Measurements from ENCODE around the gene RIC1. TPM values are rescaled to one million over a fixed set of nuclear protein-coding genes. Genes with fewer than 3 reads are reported as not detected.

The RIC1 gene
- total and polyA plus RNA-seq, 2 of the 8 experiments (the other 6 are each of a cell fraction or from before 2014, with no cell fraction given) = 10.7 to 24.5 TPM

GRCh38 chr9:5631026-5631425 lies 2.1 kb downstream of the RIC1 start:
- no peaks in the 10 kb centered on the region for H3K27me3 ChIP-seq (replicated peaks in 1 of 4; ENCODE audit: control insufficient read depth in 3 of 4, extremely low read depth in 1 of 4, insufficient read depth in 3 of 4, low read length in 3 of 4)
- no peak overlapping the region for H3K9ac ChIP-seq (replicated peaks in 1 of 4; ENCODE audit: extremely low read depth in 1 of 4, low read depth in 3 of 4, low read length in 3 of 4)
- H3K4ac ChIP-seq (replicated peaks; ENCODE audit: insufficient read length, low read depth, low read length) = no peak overlapping the region
- peaks cover 5% of the 10 kb centered on the region; the same call in 1 of the 2 replicates for H3K79me1 ChIP-seq (ENCODE audit: low read depth, low read length)
- H3K14ac ChIP-seq (ENCODE audit: insufficient read length) = no peak overlapping the region
- no peak overlapping the region for H2AFZ ChIP-seq (ENCODE audit: low read length)
- H3K4me1 ChIP-seq (replicated peaks in 1 of 4; ENCODE audit: control insufficient read depth in 3 of 4, insufficient read depth in 4 of 4, low read length in 3 of 4) = peaks cover 0 to 8% (median 3%) of the 10 kb centered on the region in 4 experiments; a peak in 2 of 7 replicates
- no peak overlapping the region for H4K5ac ChIP-seq (ENCODE audit: insufficient read length, low read depth, low read length)
- ChIA-PET POLR2A (ENCODE audit: partially characterized antibody) (no interaction called here), CTCF (ENCODE audit: partially characterized antibody) (no interaction called here)
- no peak overlapping the region for H2BK12ac ChIP-seq (ENCODE audit: low read depth, low read length)
- no peak overlapping the region for H3K18ac ChIP-seq (ENCODE audit: extremely low read depth, low read length)
- no peak overlapping the region for H2BK20ac ChIP-seq (ENCODE audit: low read length)
- H3K56ac ChIP-seq (replicated peaks; ENCODE audit: insufficient read length, low read depth, low read length) = no peak overlapping the region
- peaks cover 3 to 4% of the 10 kb centered on the region in 2 experiments for H4K20me1 ChIP-seq (replicated peaks in 1 of 2; ENCODE audit: control insufficient read depth in 1 of 2, insufficient read depth in 2 of 2, low read length in 2 of 2)
- H4K8ac ChIP-seq (ENCODE audit: extremely low read depth, insufficient read depth, low read length) = no peak overlapping the region
- no peaks in the 10 kb centered on the region for H3K36me3 ChIP-seq (ENCODE audit: control insufficient read depth in 2 of 4, insufficient read depth in 4 of 4, low read length in 3 of 4)
- H2BK120ac ChIP-seq (replicated peaks; ENCODE audit: low read depth, low read length) = no peak overlapping the region
- 18% methylated on average over 1 of the region's 1 CpG; no CpG with 5 or more reads in 1 of the 2 experiments for WGBS, 2 experiments (ENCODE audit: extremely low coverage in 1 of 2, insufficient coverage in 1 of 2, insufficient read length in 1 of 2, insufficient replicate concordance in 2 of 2, low coverage in 1 of 2, low lambda C conversion rate in 2 of 2, missing lambda C conversion rate in 1 of 2)
- H3K27ac ChIP-seq (ENCODE audit: low read depth, low read length) = no peak overlapping the region
- DNase-seq (ENCODE audit: low read depth in 1 of 2, low spot score in 2 of 2) = no peak
- no peak overlapping the region for H4K91ac ChIP-seq (replicated peaks; ENCODE audit: insufficient read length, low read length)
- no peak overlapping the region for H2BK15ac ChIP-seq (ENCODE audit: low read length)
- no peak overlapping the region for H2BK5ac ChIP-seq (ENCODE audit: low read depth, low read length)
- H3K23ac ChIP-seq (ENCODE audit: insufficient read length) = no peak overlapping the region
- peaks cover 7% of the 10 kb centered on the region; the same call in 1 of the 2 replicates for H3K23me2 ChIP-seq (ENCODE audit: low read depth, low read length)
- peaks cover 0 to 62% of the 10 kb centered on the region in 2 experiments; a peak in 3 of 4 replicates for H3K79me2 ChIP-seq (ENCODE audit: control insufficient read depth in 1 of 2, insufficient read depth in 2 of 2, low read length in 2 of 2)
- H3K9me3 ChIP-seq (ENCODE audit: insufficient read depth in 2 of 2, low read depth in 1 of 2, low read length in 1 of 2) = 0 out of 4 replicates have a peak, but pooled peaks cover 0 to 3% of the 10 kb centered on the region in 2 experiments
- FAIRE-seq = no peak
- peak overlapping the region; percentile 80 to 86 for H3K4me2 ChIP-seq (ENCODE audit: insufficient read depth in 1 of 2, low read depth in 2 of 2, low read length in 2 of 2)
- no peak overlapping the region for H2AK5ac ChIP-seq (ENCODE audit: low read depth, low read length)
- peak overlapping the region in 1 of 4 experiments; percentile 89; a peak in 2 of 8 replicates for H3K4me3 ChIP-seq (ENCODE audit: extremely low read depth in 1 of 4, insufficient read depth in 2 of 4, low read depth in 3 of 4, low read length in 4 of 4)
- TF ChIP-seq CTCF (IDR thresholded peaks at IDR 0.05; ENCODE audit: control extremely low read depth in 1 of 3, insufficient read depth in 1 of 3, low read depth in 1 of 3, low read length in 3 of 3) (no peak), SIRT6 (IDR thresholded peaks at IDR 0.05; ENCODE audit: low read length) (no peak), TBP (IDR thresholded peaks at IDR 0.05; ENCODE audit: low read depth, low read length) (no peak), POLR2AphosphoS5 (IDR thresholded peaks at IDR 0.05; ENCODE audit: low read depth, low read length) (no peak), HDAC2 (IDR thresholded peaks at IDR 0.05; ENCODE audit: borderline replicate concordance in 1 of 2, low read depth in 2 of 2, low read length in 2 of 2) (no peak), ASH2L (IDR thresholded peaks at IDR 0.05; ENCODE audit: low read length) (no peak), CEBPB (IDR thresholded peaks at IDR 0.05; ENCODE audit: low read depth, low read length) (no peak), SIN3A (conservative IDR thresholded peaks at IDR 0.05 in 1 of 2, IDR thresholded peaks at IDR 0.05 in 1 of 2; ENCODE audit: low read depth in 1 of 2, low read length in 2 of 2) (no peak), KDM5A (IDR thresholded peaks at IDR 0.05; ENCODE audit: low read length) (no peak)
